ENCODE data around the gene DPM3. TPM values are rescaled to one million over a fixed set of nuclear protein-coding genes. Genes with fewer than 3 reads are reported as not detected.
A peak's percentile ranks its signal among the peaks of the same experiment; 100 is the strongest.

The DPM3 gene
- total RNA-seq, 1 donor from 2014 or later = 41.4 TPM

GRCh38 chr1:155092131-155092530, 48.2 kb downstream of the DPM3 start:
- no peak for DNase-seq

GRCh38 chr1:155091071-155092051, 49.0 kb downstream of the DPM3 start:
- peak; percentile 90 for DNase-seq

Other genes with a start within 250 kb of the DPM3 start
- 6.5 and 9.4 TPM in 2 replicates for gene PMVK, start 203.8 kb downstream of the DPM3 start, total RNA-seq
- 110 and 126 TPM in 2 replicates for gene PBXIP1, start 184.4 kb downstream of the DPM3 start, total RNA-seq
- 7.1 and 10.0 TPM in 2 replicates for gene PYGO2, start 178.7 kb downstream of the DPM3 start, total RNA-seq
- 337 and 534 TPM in 2 replicates for gene SHC1, start 169.8 kb downstream of the DPM3 start, total RNA-seq
- 49.0 and 89.3 TPM in 2 replicates for gene CKS1B, start 165.8 kb downstream of the DPM3 start, total RNA-seq
- gene FLAD1, start 157.2 kb downstream of the DPM3 start, total RNA-seq = 17.8 and 27.1 TPM in 2 replicates
- not detected in 2 replicates for gene LENEP, start 146.9 kb downstream of the DPM3 start, total RNA-seq
- 16.1 and 16.2 TPM in 2 replicates for gene ZBTB7B, start 137.7 kb downstream of the DPM3 start, total RNA-seq
- gene DCST2, start 106.8 kb downstream of the DPM3 start, total RNA-seq = 0.17 and 0.70 TPM in 2 replicates
- not detected in 2 replicates for gene DCST1, start 106.7 kb downstream of the DPM3 start, total RNA-seq
- 289 and 307 TPM in 2 replicates for gene ADAM15, start 89.2 kb downstream of the DPM3 start, total RNA-seq
- 9.5 and 15.7 TPM in 2 replicates for gene EFNA4, start 76.8 kb downstream of the DPM3 start, total RNA-seq
- gene EFNA3, start 61.7 kb downstream of the DPM3 start, total RNA-seq = 1.9 and 2.2 TPM in 2 replicates
- gene EFNA1, start 12.7 kb downstream of the DPM3 start, total RNA-seq = 119 and 138 TPM in 2 replicates
- gene SLC50A1, start 4.7 kb downstream of the DPM3 start, total RNA-seq = 26.2 and 27.1 TPM in 2 replicates
- gene KRTCAP2, start 32.8 kb upstream of the DPM3 start, total RNA-seq = 64.4 and 128 TPM in 2 replicates
- gene TRIM46, start 33.3 kb upstream of the DPM3 start, total RNA-seq = 4.1 and 4.7 TPM in 2 replicates
- 15.9 and 16.2 TPM in 2 replicates for gene THBS3, start 67.4 kb upstream of the DPM3 start, total RNA-seq
- 49.3 and 50.2 TPM in 2 replicates for gene MTX1, start 68.2 kb upstream of the DPM3 start, total RNA-seq
- 6.5 and 12.3 TPM in 2 replicates for gene ENTREP3, start 115.0 kb upstream of the DPM3 start, total RNA-seq
- gene SCAMP3, start 121.8 kb upstream of the DPM3 start, total RNA-seq = 38.3 and 46.3 TPM in 2 replicates
- gene CLK2, start 133.0 kb upstream of the DPM3 start, total RNA-seq = 24.5 and 35.9 TPM in 2 replicates
- gene HCN3, start 136.9 kb upstream of the DPM3 start, total RNA-seq = 0.84 and 0.85 TPM in 2 replicates
- gene PKLR, start 160.9 kb upstream of the DPM3 start, total RNA-seq = 0.05 TPM in 1 of 2 replicates, not detected in the other
- gene FDPS, start 168.3 kb upstream of the DPM3 start, total RNA-seq = 452 and 512 TPM in 2 replicates
- 13.8 and 22.2 TPM in 2 replicates for gene RUSC1, start 180.4 kb upstream of the DPM3 start, total RNA-seq

Measured in dermis blood vessel endothelial cell (primary cell).